Uterus (tissue), 2 donors: ENCODE measurements around the gene FMN1.

Experiments used
- POLR2A ChIP-seq, 2 donors: fragments of 450-650 bp; IDR thresholded peaks; one replicate each; pipeline ENCODE4 v1.6.1; 2016; ENCODE audit warnings: antibody characterized with exemption in 2 of 2, mild to moderate bottlenecking in 1 of 2, moderate library complexity in 1 of 2
- TF ChIP-seq, protein P1 (sequence below), 4 experiments: fragments of 200-600 bp in 2 of 4; fragments of 450-650 bp in 2 of 4; sonication (generic) in 2 of 4; IDR thresholded peaks; one replicate each; pipeline ENCODE4 v1.5.1; 2016 to 2019; ENCODE audit warnings: antibody characterized with exemption in 4 of 4, mild to moderate bottlenecking in 2 of 4, moderate library complexity in 1 of 4

DNA sequence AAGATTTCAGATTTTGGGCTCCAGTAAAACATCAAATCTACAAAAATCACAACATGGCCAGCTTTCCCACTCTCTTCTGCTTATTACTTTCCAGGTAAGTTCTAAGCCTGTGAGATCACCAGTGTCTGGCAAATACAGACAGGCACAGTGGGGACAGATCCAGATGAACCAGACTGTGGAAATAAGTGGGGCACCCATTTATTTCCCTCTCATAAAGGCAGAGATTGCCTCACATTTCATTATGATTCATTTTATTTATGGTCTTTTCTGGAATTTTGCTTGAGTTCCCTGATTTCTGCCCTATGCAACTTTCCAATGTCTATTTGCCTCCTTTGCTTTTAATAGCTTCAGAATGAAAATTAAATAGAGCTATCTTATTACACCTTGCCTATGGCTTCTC, 409.9 kb downstream of the FMN1 start:
- TF ChIP-seq, protein P1, sequence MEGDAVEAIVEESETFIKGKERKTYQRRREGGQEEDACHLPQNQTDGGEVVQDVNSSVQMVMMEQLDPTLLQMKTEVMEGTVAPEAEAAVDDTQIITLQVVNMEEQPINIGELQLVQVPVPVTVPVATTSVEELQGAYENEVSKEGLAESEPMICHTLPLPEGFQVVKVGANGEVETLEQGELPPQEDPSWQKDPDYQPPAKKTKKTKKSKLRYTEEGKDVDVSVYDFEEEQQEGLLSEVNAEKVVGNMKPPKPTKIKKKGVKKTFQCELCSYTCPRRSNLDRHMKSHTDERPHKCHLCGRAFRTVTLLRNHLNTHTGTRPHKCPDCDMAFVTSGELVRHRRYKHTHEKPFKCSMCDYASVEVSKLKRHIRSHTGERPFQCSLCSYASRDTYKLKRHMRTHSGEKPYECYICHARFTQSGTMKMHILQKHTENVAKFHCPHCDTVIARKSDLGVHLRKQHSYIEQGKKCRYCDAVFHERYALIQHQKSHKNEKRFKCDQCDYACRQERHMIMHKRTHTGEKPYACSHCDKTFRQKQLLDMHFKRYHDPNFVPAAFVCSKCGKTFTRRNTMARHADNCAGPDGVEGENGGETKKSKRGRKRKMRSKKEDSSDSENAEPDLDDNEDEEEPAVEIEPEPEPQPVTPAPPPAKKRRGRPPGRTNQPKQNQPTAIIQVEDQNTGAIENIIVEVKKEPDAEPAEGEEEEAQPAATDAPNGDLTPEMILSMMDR (IDR thresholded peaks at IDR 0.05): no peak
- TF ChIP-seq POLR2A (IDR thresholded peaks at IDR 0.05): no peak
